ENCODE data around the gene GLI3. TPM values are rescaled to one million over a fixed set of nuclear protein-coding genes. Genes with fewer than 3 reads are reported as not detected.

GLI3 gene
- total and polyA plus RNA-seq, 2 of the 8 experiments (the other 6 are each of a cell fraction or from before 2014, with no cell fraction given), result 8.0 to 31.1 TPM

GRCh38 chr7:41954976-41955375, 282.0 kb downstream of the GLI3 start:
- no peak overlapping the region for H2BK12ac ChIP-seq (ENCODE audit: low read depth, low read length)
- H3K56ac ChIP-seq (replicated peaks; ENCODE audit: insufficient read length, low read depth, low read length), result no peak overlapping the region
- H3K27me3 ChIP-seq (replicated peaks in 1 of 4; ENCODE audit: control insufficient read depth in 3 of 4, extremely low read depth in 1 of 4, insufficient read depth in 3 of 4, low read length in 3 of 4), result peaks cover 0 to 2% (median 0%) of the 10 kb centered on the region in 4 experiments; a peak in 2 of 7 replicates
- H3K4me1 ChIP-seq (replicated peaks in 1 of 4; ENCODE audit: control insufficient read depth in 3 of 4, insufficient read depth in 4 of 4, low read length in 3 of 4), result peaks cover 0 to 9% (median 7%) of the 10 kb centered on the region in 4 experiments; a peak in 6 of 7 replicates
- H2AFZ ChIP-seq (ENCODE audit: low read length), result no peak overlapping the region
- no peak overlapping the region for H2BK15ac ChIP-seq (ENCODE audit: low read length)
- no peak overlapping the region for H3K18ac ChIP-seq (ENCODE audit: extremely low read depth, low read length)
- H3K79me2 ChIP-seq (ENCODE audit: control insufficient read depth in 1 of 2, insufficient read depth in 2 of 2, low read length in 2 of 2), result no peaks in the 10 kb centered on the region
- no peak overlapping the region for H3K27ac ChIP-seq (ENCODE audit: low read depth, low read length)
- no peak overlapping the region for H3K23ac ChIP-seq (ENCODE audit: insufficient read length)
- H4K91ac ChIP-seq (replicated peaks; ENCODE audit: insufficient read length, low read length), result no peak overlapping the region
- DNase-seq (ENCODE audit: low read depth in 1 of 2, low spot score in 2 of 2) (no peak), FAIRE-seq (no peak)
- no peak overlapping the region for H3K9ac ChIP-seq (replicated peaks in 1 of 4; ENCODE audit: extremely low read depth in 1 of 4, low read depth in 3 of 4, low read length in 3 of 4)
- no peak overlapping the region for H2AK5ac ChIP-seq (ENCODE audit: low read depth, low read length)
- H3K79me1 ChIP-seq (ENCODE audit: low read depth, low read length), result no peaks in the 10 kb centered on the region
- no peaks in the 10 kb centered on the region for H3K36me3 ChIP-seq (ENCODE audit: control insufficient read depth in 2 of 4, insufficient read depth in 4 of 4, low read length in 3 of 4)
- no peak overlapping the region for H3K4ac ChIP-seq (replicated peaks; ENCODE audit: insufficient read length, low read depth, low read length)
- ChIA-PET POLR2A (ENCODE audit: partially characterized antibody) (no interaction called here), CTCF (ENCODE audit: partially characterized antibody) (interaction anchor here (1.1 to 4.6 kb wide), 9 partner anchors 10 to 791 kb away, joined by 3 to 27 read pairs (median 5); no protein-coding TSS in a partner anchor)
- H3K4me2 ChIP-seq (ENCODE audit: insufficient read depth in 1 of 2, low read depth in 2 of 2, low read length in 2 of 2), result no peak overlapping the region
- H2BK5ac ChIP-seq (ENCODE audit: low read depth, low read length), result no peak overlapping the region
- no peak overlapping the region for H4K5ac ChIP-seq (ENCODE audit: insufficient read length, low read depth, low read length)
- 82% methylated on average over 2 of the region's 2 CpGs; no CpG with 5 or more reads in 1 of the 2 experiments for WGBS, 2 experiments (ENCODE audit: extremely low coverage in 1 of 2, insufficient coverage in 1 of 2, insufficient read length in 1 of 2, insufficient replicate concordance in 2 of 2, low coverage in 1 of 2, low lambda C conversion rate in 2 of 2, missing lambda C conversion rate in 1 of 2)
- H3K14ac ChIP-seq (ENCODE audit: insufficient read length), result no peak overlapping the region
- no peak overlapping the region for H4K8ac ChIP-seq (ENCODE audit: extremely low read depth, insufficient read depth, low read length)
- no peak overlapping the region for H2BK20ac ChIP-seq (ENCODE audit: low read length)
- H3K23me2 ChIP-seq (ENCODE audit: low read depth, low read length), result no peaks in the 10 kb centered on the region
- H4K20me1 ChIP-seq (replicated peaks in 1 of 2; ENCODE audit: control insufficient read depth in 1 of 2, insufficient read depth in 2 of 2, low read length in 2 of 2), result no peaks in the 10 kb centered on the region
- no peak overlapping the region for H2BK120ac ChIP-seq (replicated peaks; ENCODE audit: low read depth, low read length)
- H3K4me3 ChIP-seq (ENCODE audit: extremely low read depth in 1 of 4, insufficient read depth in 2 of 4, low read depth in 3 of 4, low read length in 4 of 4), result no peak overlapping the region
- no peaks in the 10 kb centered on the region for H3K9me3 ChIP-seq (ENCODE audit: insufficient read depth in 2 of 2, low read depth in 1 of 2, low read length in 1 of 2)
- no peak for TF ChIP-seq NRF1 (IDR thresholded peaks at IDR 0.05; ENCODE audit: low read depth, low read length)
- TF ChIP-seq TAF7 (optimal IDR thresholded peaks at IDR 0.05; ENCODE audit: borderline replicate concordance, low read depth, low read length), result no peak
